GM10847 (cell line): Measurements from ENCODE around the gene MORN4.
A peak's percentile ranks its signal among the peaks of the same experiment; 100 is the strongest.

Experiments used
- POLR2A ChIP-seq: IDR thresholded peaks from 2 replicates; pipeline ENCODE4 v1.6.1; 2011; ENCODE audit not compliant: insufficient read length; ENCODE audit errors: extremely low read depth

The MORN4 gene

DNA sequence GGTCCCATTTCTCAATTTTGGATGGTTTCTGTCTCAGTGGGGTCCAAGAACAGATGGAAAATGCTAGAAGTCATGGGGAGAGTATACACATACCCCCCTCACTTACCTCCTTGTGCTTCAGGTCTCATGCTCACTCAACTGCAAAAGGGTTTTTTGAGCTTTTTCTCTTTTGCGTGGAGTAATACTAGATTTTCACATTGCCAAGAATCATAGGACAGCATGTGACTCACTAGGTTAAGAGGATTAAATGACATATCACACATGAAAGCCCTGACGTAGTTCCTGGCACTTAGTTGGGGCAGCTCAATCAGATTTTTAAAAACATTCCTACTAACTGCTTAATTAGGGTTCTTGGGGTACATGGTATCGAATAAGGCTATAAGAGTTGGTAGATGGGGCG, 11.6 kb upstream of the MORN4 start:
- TF ChIP-seq POLR2A, result no peak

DNA sequence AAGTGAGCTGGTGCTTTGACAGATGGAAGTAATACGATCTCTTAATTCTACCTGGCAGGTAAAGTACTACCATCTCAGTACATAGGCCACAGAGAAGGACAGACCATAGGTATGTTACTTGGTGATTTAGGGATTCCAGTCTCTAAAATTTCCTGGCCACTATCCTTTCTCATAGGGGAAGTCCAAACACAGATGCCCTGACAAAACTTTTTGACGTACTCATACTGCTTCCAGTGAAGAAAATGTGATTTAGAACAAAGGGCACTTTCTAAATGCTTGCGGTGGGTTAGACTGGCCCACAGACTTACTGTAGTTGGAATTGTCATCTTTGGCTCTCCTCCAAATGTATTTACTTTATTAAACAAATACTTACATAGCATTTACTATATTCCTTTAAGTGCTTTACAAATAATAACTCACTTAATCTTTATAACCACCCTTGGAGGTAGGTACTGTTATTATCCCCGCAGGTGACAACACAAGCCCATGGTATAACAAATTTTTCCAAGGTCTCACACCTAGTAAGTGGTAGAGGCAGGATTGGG, 10.2 kb upstream of the MORN4 start:
- TF ChIP-seq POLR2A, result no peak

DNA sequence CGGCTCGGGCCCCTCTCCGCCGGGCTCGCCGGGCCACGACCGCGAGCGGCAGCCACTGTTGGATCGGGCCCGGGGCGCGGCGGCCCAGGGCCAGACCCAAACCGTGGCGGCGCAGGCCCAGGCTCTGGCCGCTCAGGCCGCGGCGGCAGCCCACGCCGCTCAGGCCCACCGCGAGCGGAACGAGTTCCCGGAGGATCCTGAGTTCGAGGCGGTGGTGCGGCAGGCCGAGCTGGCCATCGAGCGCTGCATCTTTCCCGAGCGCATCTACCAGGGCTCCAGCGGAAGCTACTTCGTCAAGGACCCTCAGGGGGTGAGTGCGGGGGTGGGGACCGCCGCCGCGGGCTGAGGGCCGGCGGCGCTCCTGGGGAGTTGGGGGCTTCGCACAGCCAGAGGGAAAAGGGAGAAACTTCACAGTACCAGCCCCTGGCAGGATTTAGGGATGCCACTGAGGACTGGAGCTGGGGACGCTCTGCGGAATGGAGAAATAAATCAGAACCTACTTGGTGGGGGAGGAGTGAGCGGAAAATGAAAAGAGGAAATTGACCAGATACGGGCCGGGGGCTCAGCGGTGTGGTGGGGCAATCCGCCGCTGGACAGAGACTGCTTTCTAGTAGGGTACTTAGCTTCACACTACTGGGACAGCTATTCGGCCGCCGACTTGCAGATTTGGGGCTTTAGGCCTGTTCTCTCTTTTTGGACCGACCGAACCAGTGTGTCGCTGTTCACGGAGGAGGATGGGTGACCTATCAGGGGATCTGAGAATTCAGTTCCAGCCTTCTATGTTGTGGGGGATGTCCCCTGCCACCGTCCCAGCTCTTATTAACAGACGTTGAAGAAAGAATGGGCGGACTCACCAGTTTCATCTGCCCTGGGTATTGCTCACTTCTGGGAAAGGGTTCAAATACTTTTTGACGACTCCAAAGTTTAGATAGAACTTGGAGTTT, 7.8 kb upstream of the MORN4 start:
- no peak for TF ChIP-seq POLR2A

DNA sequence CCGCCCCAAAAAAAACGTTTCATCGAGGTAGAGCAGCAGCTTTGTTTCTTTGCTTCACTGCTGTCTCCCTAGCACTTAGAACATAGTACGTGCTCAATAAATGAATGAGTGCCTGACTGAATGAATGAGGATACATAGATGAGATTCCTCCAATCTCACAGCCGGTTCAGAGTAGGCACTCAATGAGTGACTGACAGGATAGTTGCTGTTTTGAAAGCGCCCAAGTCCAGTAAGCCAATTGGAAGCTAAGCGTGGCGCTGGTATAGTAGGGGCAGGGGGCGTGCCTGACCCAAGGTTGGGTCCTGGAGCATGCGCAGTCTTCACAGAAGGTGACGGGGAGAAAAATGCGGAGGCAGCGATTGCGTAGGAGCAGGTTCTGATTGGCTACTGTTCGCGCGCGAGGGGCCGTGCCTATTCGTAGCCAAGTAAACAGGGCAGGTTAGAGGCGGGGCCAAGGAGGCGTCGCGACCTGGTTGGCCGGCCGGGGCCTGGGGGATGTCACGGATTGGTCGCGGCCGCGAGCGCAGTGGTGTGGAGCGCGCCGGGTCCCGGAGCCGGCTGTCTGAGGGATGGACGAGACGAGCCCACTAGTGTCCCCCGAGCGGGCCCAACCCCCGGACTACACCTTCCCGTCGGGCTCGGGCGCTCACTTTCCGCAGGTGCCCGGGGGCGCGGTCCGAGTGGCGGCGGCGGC, 7.0 kb upstream of the MORN4 start, which contains the start of gene PI4K2A:
PI4K2A (plus strand) TSS at position 498 of the 694 bp plus-strand sequence; CDS start at position 570, 72 bp downstream.
- peak; percentile 38 for TF ChIP-seq POLR2A

DNA sequence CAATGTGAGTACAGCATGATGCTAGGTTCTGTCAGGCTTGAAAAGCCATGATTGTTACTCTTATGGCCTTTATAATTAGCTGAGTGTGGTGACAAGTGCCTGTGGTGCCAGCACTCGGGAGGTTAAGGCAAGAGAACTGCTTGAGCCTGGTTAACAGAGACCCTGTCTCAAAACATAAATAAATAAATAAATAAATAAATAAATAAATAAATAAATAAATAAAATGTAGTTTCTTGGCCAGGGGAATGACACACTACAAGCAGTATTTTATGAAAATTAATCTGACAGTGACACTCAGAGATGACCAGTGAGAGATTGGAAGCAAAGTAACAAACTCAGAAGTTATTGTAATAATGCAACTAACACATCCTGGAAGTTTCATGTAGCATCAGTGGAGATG, 2.3 kb upstream of the MORN4 start:
- TF ChIP-seq POLR2A, result no peak

DNA sequence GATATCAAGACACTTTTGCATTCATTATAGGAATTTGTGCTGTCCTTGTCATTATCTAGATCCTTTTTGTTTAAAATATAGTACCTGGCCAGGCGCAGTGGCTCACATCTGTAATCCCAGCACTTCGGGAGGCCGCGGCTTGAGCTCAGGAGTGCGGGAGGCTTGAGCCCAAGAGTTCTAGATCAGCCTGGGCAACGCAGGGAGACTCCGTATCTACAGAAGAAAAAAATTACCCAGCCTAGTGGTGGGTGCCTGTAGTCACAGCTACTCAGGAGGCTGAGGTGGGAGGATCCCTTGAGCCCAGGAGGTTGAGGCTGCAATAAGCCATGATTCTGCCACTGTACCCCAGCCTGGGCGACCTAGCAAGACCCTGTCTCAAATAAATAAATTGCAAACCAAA, 621 bp upstream of the MORN4 start:
- TF ChIP-seq POLR2A, result no peak

DNA sequence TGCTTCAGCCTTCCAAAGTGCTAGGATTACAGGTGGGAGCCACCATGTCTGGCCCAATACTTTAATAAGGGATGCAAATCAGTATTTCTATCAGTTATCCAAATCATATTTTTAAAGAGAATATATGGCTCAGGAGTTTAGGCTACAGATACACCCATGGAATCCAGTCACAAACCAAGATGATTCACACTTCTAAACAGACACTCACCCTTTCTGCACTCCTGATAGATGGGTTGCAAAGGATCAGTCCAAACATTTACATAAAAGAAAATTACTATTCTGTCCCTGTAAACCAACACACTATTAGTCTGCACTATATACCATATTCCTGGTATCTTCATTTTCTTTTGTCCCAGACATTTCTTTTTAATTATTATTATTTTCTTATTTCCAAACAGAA, 2.2 kb downstream of the MORN4 start:
- no peak for TF ChIP-seq POLR2A

DNA sequence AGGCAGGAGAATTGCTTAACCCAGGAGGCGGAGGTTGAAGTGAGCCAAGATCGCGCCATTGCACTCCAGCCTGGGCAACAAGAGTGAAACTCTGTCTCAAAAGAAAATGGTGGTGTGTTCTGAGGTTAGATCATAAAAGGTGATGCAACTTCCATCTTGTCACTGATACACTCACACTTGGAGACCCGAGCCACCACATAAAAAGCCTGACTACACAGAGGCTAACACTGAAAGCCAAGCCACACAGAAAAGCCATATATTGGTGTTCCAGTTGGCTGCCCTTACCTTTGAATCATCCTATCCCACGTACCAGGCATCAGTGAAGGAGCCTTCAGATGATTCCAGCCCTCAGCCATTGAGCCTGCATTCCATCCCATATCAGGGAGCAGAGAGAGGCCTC, 4.0 kb downstream of the MORN4 start:
- no peak for TF ChIP-seq POLR2A

DNA sequence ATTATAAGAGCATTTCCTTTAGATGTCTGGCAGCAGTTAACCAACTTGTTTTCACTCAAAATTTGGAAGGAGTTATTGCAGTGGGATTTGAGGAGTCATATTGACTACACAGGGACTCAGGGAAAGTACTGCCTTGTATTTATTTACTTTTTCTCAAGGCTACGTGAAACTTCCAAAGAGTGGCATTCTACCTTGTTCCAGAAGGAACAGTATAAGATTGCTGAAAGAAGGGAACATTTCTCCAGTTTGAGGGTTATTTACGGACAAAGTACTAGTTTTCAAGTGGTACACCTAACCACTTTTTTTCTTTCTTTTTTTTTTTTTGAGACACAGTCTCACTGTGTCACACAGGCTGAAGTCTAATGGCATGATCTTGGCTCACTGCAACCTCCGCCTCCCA, 5.1 kb downstream of the MORN4 start:
- no peak for TF ChIP-seq POLR2A

DNA sequence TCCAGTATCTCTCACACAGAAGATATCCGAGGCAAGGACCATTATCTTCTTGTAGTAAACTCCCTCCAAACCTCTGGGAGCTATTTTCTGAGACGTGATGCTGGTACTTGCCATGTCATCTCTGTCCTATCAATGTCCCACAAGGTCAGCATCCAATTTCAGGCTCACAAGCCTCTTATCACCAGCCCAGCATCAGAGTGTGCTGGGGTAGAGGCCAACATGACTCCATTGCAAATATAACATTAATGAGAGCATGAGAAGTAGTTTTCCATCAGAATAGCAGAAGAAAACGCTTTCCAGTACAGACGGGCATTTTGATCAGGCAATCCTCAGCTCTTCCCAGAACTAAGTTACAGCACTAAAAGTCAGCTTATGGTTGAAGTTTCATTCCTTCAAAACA, 5.6 kb downstream of the MORN4 start:
- no peak for TF ChIP-seq POLR2A

DNA sequence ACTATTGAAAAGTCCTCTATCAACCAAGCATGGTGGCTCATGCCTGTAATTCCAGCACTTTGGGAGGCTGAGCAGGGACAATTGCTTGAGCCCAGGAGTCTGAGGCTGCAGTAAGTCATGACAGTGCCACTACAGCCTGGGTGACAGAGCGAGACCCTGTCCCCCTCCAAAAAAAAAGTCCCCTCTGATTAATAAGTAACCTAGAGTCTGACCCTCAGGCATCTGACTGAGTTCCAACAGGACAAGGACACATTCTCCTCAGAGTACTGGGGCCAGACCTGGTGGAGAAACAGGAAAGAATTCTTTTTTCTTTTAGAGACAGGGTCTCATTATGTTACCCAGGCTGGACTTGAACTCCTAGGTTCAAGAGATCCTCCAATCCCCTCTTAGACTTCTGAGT, 10.0 kb downstream of the MORN4 start:
- TF ChIP-seq POLR2A, result no peak

DNA sequence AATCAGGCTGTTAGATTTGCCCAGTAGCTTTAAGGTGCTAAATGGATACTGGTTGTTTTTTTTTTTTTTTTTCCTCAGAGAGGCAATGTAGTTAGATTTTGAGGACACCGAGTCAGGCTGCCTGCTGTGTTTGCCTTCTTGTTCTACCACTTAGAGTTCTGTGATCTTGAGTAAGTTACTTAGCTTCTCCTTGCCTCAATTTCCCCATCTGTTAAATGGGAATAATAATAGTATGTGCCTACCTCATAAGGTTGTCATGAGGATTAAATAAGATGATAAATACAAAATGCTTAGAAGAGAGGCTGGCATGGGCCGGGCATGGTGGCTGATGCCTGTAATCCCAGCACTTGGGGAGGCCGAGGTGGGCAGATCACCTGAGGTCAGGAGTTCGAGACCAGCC, 14.6 kb downstream of the MORN4 start:
- TF ChIP-seq POLR2A, result no peak

DNA sequence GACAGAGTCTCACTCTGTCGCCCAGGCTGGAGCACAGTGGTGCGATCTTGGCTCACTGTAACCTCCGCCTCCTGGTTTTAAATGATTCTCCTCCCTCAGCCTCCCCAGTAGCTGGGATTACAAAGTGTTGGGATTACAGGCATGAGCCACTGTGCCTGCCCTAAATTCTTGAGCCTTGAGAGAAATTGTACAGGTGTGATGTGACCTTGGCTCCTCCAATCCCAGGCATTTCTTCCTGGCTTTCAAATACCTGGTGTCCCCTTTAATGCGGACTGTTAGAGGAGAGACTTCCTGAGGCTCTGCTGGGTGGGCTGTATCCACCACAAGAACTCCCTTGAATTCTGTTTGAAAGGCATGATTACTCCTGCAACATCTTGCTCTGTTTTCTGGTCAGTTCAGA, 15.0 kb downstream of the MORN4 start:
- no peak for TF ChIP-seq POLR2A

DNA sequence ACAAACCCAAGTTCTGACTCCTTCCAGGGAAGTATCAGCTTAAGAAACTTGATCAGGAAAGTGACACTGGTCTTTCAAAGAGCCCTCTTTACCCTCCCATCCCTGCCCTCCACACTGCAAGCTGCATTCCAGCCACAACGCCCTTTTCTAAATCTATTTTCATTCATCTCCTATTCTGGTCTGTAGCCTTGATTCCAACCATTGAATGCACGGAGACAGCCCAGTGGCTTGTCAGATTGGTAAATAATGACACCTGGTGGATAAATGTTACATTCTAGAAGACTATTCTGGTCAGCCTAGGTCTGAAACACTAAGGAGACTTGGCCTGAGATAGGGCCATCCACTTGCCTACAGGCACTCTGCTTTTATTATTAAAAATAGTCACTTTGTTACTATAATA, 20.9 kb downstream of the MORN4 start:
- TF ChIP-seq POLR2A, result no peak

DNA sequence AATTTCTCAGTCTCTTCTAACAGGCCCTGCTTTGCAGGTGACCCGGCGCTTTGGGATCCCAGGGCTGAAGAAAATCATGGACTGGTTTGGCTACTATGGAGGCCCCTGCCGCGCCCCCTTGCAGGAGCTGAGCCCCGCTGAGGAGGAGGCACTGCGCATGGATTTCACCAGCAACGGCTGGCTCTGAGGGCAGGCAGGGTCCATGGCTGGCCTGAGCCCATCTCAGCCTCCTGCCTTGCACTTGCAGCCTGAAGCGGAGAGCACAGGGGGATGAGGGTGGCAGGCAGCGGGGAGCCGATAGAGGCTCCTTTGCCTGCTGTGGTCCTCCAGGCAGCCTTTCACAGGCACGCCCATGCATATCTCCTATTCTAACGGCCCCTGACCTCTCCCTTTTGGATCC, 21.8 kb downstream of the MORN4 start:
- TF ChIP-seq POLR2A, result no peak

DNA sequence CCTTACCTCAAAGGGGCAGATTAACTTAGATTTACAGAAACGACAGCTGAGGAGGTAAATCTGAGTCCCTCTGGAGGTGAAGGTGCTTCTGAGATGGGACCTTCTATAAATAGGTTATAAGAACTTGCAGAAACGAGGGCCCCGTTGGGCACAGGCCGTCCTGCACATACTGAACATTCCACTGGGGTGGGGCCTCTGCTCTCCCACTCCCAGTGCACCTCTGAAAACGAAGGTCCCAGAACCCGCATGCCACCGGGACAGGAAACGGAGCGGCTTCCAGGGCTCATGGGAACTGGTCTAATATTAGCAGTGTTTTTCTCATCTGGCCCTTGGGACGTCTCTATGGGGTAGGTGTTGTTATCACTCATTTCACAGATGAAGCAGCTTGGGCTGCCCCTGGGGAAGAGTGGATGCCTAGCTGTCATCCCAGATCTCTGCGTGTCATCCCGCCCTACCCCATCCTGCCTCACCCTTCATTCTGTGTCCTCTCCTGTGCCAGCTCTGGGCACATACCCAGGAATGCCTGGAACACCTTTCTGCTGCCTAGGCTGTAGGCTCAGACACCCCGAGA, 24.2 kb downstream of the MORN4 start:
- TF ChIP-seq POLR2A, result no peak
